Stimulated activated effector memory CD8-positive, alpha-beta T cell treated with anti-CD3 and anti-CD28 coated beads, Interleukin-12 subunit alpha, Interleukin-12 subunit beta, amount 100 ng/mL, for 72 hours (primary cell): ENCODE results near the gene CPEB3.
A peak's percentile ranks its signal among the peaks of the same experiment; 100 is the strongest.
"Not testable (repeated sequence)": the region's sequence is repeated elsewhere in the genome, so short reads cannot be mapped to it uniquely, and the experiment has no call there.

Source experiments
- ATAC-seq: fragments of 150-1000 bp; cut with Tn5 transposase; 2 replicates; pipeline ENCODE4 v1.10.0; 2021
- DNase-seq, 2 donors: peaks; one replicate each; pipeline ENCODE4 v3.0.0; 2021 to 2022; ENCODE audit warnings: low spot score in 2 of 2
- H3K27ac Mint-ChIP-seq: one replicate; pipeline ENCODE4 v1.8.0; 2022; ENCODE audit warnings: mild to moderate bottlenecking, mixed read lengths
- H3K36me3 Mint-ChIP-seq: one replicate; pipeline ENCODE4 v1.8.0; 2022; ENCODE audit warnings: mild to moderate bottlenecking, mixed read lengths
- H3K4me1 Mint-ChIP-seq: one replicate; pipeline ENCODE4 v1.8.0; 2022; ENCODE audit warnings: mixed read lengths
- H3K4me3 Mint-ChIP-seq: one replicate; pipeline ENCODE4 v1.8.0; 2022; ENCODE audit warnings: mild to moderate bottlenecking, mixed read lengths
- H3K9me3 Mint-ChIP-seq: one replicate; pipeline ENCODE4 v1.8.0; 2022; ENCODE audit warnings: mixed read lengths

The CPEB3 gene

DNA sequence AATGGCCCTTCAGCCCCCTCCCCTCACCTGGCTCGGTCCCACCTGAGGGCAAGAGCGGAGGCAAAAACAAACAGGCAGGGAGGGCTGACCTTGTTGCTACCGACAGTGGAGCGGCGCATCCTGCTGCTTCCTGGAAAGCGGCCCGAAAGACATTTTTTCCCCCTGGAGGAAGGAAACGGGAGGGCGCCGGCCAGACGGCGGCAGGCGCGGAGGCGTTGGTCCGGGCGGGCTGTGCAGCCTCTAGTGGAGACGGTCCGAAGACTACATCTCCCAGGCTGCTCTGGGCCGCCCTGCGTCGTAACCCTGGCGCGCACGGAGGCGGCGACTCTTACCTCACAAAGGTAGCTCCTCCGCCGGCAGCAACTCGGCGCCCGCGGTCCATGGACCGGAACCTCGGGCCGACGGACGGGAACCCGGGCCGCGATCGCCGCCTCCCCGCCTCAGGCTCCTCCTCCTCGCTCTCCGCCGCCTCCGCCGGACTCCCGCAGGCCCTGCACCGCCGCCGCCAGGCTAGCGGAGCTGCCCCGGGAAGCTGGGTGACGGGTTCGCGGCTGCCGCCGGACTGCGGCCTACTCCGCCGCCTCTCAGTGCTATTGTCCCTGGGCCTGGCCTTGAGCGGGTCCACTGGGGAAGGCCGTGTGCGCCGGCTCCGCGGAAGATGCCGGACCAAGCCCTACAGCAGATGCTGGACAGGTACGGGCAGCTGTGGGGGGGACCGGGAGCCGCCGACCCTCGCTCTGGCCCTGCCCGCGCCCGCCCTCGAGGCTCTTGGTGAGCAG is at the start of gene CPEB3, which contains the start of gene MARCHF5:
CPEB3 (minus strand) TSS at position 242 of the 779 bp plus-strand sequence. CDS start 50,728 bp downstream, outside the sequence.
MARCHF5 (plus strand) TSS at position 331 of the 779 bp plus-strand sequence; CDS start at position 659, 328 bp downstream.
- Mint-ChIP-seq H3K4me1 (peaks cover 19% of the 10 kb centered on the region), H3K4me3 (peak within 1 kb of the TSS; percentile 82), H3K9me3 (no peaks in the 10 kb centered on the region), H3K36me3 (peaks cover 33% of the 10 kb centered on the region), H3K27ac (peak within 1 kb of the TSS; percentile 83)
- DNase-seq (peak; percentile 78 to 94), ATAC-seq (peak; percentile 99)

GRCh38 chr10:92329927-92330326 is 39.0 kb upstream of the CPEB3 start:
- DNase-seq, H3K4me3 Mint-ChIP-seq, H3K9me3 Mint-ChIP-seq, ATAC-seq, H3K36me3 Mint-ChIP-seq: not testable (repeated sequence)
- peak overlapping the region; percentile 18 for H3K27ac Mint-ChIP-seq
- H3K4me1 Mint-ChIP-seq, result peaks cover 20% of the 10 kb centered on the region

DNA sequence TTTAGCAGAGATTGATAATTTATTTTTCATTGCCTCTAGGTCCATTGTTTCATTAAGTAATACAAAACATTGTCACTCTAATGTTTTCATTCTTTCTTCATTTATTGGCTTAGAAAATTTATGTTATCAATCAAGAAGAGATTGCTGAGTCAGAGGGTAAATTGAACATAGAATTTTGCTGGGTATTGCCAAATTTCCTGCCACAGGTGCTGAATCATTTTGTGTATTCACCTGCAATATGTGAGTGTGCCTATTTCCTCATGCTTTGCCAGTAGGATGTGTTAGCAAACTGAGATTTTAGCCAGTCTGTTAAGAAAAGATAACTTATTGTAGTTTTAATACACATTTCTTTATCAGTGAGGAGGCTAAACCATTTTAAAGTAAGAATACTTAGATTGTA is 38.1 kb upstream of the CPEB3 start:
- Mint-ChIP-seq H3K4me1 (peaks cover 20% of the 10 kb centered on the region), H3K27ac (no peak overlapping the region), H3K9me3 (no peaks in the 10 kb centered on the region), H3K36me3 (peaks cover 6% of the 10 kb centered on the region), H3K4me3 (no peak overlapping the region)
- ATAC-seq (no peak), DNase-seq (no peak)

DNA sequence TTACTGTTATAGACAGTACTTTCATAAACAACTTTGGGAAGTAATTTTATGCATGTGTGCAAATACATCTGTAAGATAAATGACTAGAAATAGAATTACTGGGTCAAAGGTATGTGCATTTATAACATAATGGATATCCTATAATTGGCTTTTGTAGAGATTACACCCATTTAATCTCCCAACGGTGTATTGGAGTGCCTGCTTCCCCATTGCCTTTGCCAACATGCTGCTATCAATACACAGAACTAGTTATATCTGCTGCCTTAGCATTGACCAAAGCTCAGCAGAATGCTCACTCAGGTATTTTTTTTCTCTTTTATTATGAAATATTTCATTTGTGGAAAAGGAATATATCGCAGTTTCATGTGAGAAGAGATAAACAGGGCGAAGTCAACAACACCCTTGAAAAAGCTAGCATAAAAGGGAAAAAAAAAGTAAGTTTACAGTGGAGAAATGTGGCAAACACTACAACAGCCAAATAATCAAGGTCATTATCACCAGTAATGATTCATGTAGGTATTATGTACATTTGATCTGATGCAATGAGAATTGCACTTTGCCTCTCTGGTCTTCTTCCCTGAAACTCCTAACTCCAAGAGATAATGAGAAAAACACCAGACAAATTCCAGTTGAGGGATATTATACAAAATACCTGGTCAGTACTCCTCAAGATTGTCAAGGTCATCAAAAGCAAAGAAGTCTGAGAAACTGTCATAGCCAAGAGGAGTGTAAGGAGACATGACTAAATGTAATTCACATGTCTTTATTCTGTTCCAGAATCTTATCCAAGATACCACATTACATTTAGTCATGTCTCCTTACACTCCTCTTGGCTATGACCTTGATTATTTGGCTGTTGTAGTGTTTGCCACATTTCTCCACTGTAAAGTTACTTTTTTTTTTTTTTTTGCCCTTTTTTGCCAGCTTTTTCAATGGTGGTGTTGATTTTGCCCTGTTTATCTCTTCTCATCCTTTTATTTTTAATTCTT is 36.9 kb upstream of the CPEB3 start:
- Mint-ChIP-seq H3K36me3 (peaks cover 9% of the 10 kb centered on the region), H3K9me3 (no peaks in the 10 kb centered on the region), H3K27ac (no peak overlapping the region), H3K4me3 (no peak overlapping the region), H3K4me1 (peaks cover 31% of the 10 kb centered on the region)
- ATAC-seq, result no peak
- no peak for DNase-seq

GRCh38 chr10:92323079-92323478 is 32.2 kb upstream of the CPEB3 start:
- Mint-ChIP-seq H3K36me3 (peaks cover 20% of the 10 kb centered on the region), H3K4me1 (peaks cover 24% of the 10 kb centered on the region), H3K27ac (no peak overlapping the region), H3K4me3 (no peak overlapping the region), H3K9me3 (no peaks in the 10 kb centered on the region)
- no peak for DNase-seq
- no peak for ATAC-seq

GRCh38 chr10:92316610-92317009 is 25.7 kb upstream of the CPEB3 start:
- H3K27ac Mint-ChIP-seq, result no peak overlapping the region

DNA sequence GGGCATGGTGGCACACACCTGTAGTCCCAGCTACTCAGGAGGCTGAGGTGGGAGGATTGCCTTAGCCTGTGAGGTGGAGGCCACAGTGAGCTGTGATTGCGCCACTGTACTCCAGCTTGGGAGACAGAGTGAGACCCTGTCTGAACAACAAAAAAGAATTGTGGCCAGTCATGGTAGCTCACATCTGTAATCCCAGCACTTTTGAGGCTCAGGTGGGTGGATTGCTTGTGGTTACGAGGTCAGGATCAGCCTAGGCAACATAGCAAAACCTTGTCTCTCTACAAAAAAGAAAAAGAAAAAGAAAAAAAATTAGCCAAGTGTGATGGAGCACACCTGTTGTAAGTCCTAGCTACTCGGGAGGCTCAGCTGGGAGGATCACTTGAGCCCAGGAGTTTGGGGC is 22.9 kb upstream of the CPEB3 start:
- DNase-seq, result no peak
- no peaks in the 10 kb centered on the region for H3K4me1 Mint-ChIP-seq
- H3K9me3 Mint-ChIP-seq, result no peaks in the 10 kb centered on the region
- peak overlapping the region; percentile 40 for H3K27ac Mint-ChIP-seq
- H3K4me3 Mint-ChIP-seq, result no peak overlapping the region
- no peak for ATAC-seq
- peaks cover 56% of the 10 kb centered on the region for H3K36me3 Mint-ChIP-seq

More at GRCh38 chr10:92316610-92317009, 25.7 kb upstream of the CPEB3 start:
- Mint-ChIP-seq H3K4me1 (no peaks in the 10 kb centered on the region), H3K36me3 (peaks cover 49% of the 10 kb centered on the region), H3K4me3 (no peak overlapping the region), H3K9me3 (no peaks in the 10 kb centered on the region)
- no peak for ATAC-seq
- DNase-seq, result no peak

GRCh38 chr10:92309272-92309671 is 18.4 kb upstream of the CPEB3 start:
- ATAC-seq (no peak), DNase-seq (no peak)
- peaks cover 9% of the 10 kb centered on the region for H3K4me1 Mint-ChIP-seq
- no peaks in the 10 kb centered on the region for H3K9me3 Mint-ChIP-seq
- no peak overlapping the region for H3K27ac Mint-ChIP-seq
- peaks cover 31% of the 10 kb centered on the region for H3K36me3 Mint-ChIP-seq
- no peak overlapping the region for H3K4me3 Mint-ChIP-seq

- peaks cover 26% of the 10 kb centered on the region for H3K4me1 Mint-ChIP-seq
- no peak overlapping the region for H3K4me3 Mint-ChIP-seq
- ATAC-seq, result no peak
- H3K9me3 Mint-ChIP-seq, result no peaks in the 10 kb centered on the region
- H3K27ac Mint-ChIP-seq, result peak overlapping the region; percentile 60
- H3K36me3 Mint-ChIP-seq, result peaks cover 6% of the 10 kb centered on the region
- no peak for DNase-seq
Measured at GRCh38 chr10:92305133-92306072, 14.5 kb upstream of the CPEB3 start.

DNA sequence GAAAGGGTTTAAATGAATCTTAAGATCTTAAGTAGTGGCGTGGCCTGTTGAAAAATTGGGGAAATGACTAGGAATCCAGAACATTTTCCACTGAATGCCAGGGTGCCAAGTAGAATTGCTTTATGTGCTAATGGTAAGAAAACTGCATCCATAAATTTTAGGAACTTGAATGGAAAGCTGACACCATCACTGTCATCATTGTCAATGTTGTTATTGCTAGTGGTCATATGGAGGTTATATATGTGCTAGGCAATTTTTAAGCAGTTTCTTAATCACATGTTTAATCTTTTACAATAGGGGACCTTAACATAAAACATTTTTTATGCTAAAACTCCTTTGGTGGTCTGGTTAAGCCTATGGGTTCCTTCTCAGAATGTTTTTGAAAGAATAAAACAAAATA is 13.2 kb upstream of the CPEB3 start:
- Mint-ChIP-seq H3K4me3 (no peak overlapping the region), H3K36me3 (peaks cover 6% of the 10 kb centered on the region), H3K4me1 (peaks cover 36% of the 10 kb centered on the region), H3K27ac (no peak overlapping the region), H3K9me3 (no peaks in the 10 kb centered on the region)
- DNase-seq, result no peak
- ATAC-seq, result no peak

GRCh38 chr10:92303096-92303495 is 12.2 kb upstream of the CPEB3 start:
- H3K36me3 Mint-ChIP-seq, result peaks cover 6% of the 10 kb centered on the region
- ATAC-seq (peak; percentile 81), DNase-seq (no peak)
- no peak overlapping the region for H3K27ac Mint-ChIP-seq
- peaks cover 42% of the 10 kb centered on the region for H3K4me1 Mint-ChIP-seq
- no peaks in the 10 kb centered on the region for H3K9me3 Mint-ChIP-seq
- no peak overlapping the region for H3K4me3 Mint-ChIP-seq

GRCh38 chr10:92298487-92298886 is 7.6 kb upstream of the CPEB3 start:
- H3K4me3 Mint-ChIP-seq, result no peak overlapping the region
- no peak overlapping the region for H3K27ac Mint-ChIP-seq
- H3K36me3 Mint-ChIP-seq, result peaks cover 44% of the 10 kb centered on the region
- H3K4me1 Mint-ChIP-seq, result peaks cover 40% of the 10 kb centered on the region
- ATAC-seq (no peak), DNase-seq (no peak)
- H3K9me3 Mint-ChIP-seq, result no peaks in the 10 kb centered on the region

GRCh38 chr10:92291921-92292845 is 1.3 kb upstream of the CPEB3 start:
- ATAC-seq (no peak), DNase-seq (peak; percentile 24 to 73)
- Mint-ChIP-seq H3K4me1 (peaks cover 22% of the 10 kb centered on the region), H3K9me3 (no peaks in the 10 kb centered on the region), H3K36me3 (peaks cover 40% of the 10 kb centered on the region), H3K4me3 (peak overlapping the region; percentile 82), H3K27ac (peak overlapping the region; percentile 83)

GRCh38 chr10:92291616-92291865 is 663 bp upstream of the CPEB3 start:
- no peak for ATAC-seq

More at GRCh38 chr10:92291616-92291865, 663 bp upstream of the CPEB3 start:
- no peak for DNase-seq
- Mint-ChIP-seq H3K4me1 (peaks cover 22% of the 10 kb centered on the region), H3K4me3 (peak overlapping the region; percentile 82), H3K27ac (peak overlapping the region; percentile 83), H3K9me3 (no peaks in the 10 kb centered on the region), H3K36me3 (peaks cover 37% of the 10 kb centered on the region)
